Left renal pelvis (tissue), 4 donors: ENCODE data around the gene UVSSA. TPM values are rescaled to one million over a fixed set of nuclear protein-coding genes. Genes with fewer than 3 reads are reported as not detected.

Experiments
- DNase-seq, 4 donors: peaks; one replicate each; pipeline ENCODE4 v3.0.0-alpha.2; 2013; ENCODE audit warnings: low read depth in 4 of 4, low spot score in 3 of 4
- polyA plus RNA-seq, 4 donors: library from polyadenylated mRNA; unstranded; fragments of 120-200 nt; gene quantifications; one replicate each; pipeline ENCODE4 v1.2.1, GENCODE V29; 2013; ENCODE audit not compliant: insufficient read length in 4 of 4

UVSSA gene, protein sequence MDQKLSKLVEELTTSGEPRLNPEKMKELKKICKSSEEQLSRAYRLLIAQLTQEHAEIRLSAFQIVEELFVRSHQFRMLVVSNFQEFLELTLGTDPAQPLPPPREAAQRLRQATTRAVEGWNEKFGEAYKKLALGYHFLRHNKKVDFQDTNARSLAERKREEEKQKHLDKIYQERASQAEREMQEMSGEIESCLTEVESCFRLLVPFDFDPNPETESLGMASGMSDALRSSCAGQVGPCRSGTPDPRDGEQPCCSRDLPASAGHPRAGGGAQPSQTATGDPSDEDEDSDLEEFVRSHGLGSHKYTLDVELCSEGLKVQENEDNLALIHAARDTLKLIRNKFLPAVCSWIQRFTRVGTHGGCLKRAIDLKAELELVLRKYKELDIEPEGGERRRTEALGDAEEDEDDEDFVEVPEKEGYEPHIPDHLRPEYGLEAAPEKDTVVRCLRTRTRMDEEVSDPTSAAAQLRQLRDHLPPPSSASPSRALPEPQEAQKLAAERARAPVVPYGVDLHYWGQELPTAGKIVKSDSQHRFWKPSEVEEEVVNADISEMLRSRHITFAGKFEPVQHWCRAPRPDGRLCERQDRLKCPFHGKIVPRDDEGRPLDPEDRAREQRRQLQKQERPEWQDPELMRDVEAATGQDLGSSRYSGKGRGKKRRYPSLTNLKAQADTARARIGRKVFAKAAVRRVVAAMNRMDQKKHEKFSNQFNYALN
- polyA plus RNA-seq = 10 to 100 TPM in 2 of 4 donors, 1 to 10 TPM in 2; 5.9 to 19.3 (median 11.3) TPM

DNA sequence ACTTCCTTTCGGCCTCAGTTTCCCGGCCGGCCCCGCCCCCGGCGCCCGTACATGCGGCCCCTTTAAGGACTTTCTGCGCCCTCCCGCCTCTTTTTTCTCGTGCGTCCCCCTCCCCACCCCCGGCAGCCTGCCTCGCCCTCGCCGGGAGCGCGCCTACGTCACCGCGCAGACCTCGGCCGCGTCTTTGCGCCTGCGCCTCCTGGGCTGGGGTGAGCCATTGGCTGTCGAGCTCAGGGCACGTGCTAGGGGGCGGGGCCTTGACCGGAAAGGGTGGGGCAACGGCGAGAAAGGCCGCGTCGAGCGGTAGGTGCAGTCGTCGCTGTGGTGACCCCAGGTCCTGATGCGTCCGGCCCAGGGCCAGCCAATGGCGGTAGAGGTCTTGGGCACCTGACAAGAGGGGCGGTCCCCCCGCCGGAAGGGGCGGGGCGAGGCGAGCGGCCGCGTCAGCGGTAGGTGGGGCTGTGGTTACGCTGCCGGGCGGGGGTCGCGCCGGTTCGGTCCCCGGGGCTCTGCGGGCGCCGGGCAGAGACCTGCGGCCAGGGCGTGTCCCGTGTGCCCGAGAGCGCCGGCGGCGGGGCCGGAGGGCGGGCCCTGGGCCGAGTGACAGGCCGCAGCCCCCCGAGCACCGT, at the start of gene UVSSA:
TSS of gene UVSSA (plus strand) at position 428 of the 629 bp plus-strand sequence. CDS start 884 bp downstream, outside the sequence.
- DNase-seq = peak; percentile 98 to 99 (median 98)

DNA sequence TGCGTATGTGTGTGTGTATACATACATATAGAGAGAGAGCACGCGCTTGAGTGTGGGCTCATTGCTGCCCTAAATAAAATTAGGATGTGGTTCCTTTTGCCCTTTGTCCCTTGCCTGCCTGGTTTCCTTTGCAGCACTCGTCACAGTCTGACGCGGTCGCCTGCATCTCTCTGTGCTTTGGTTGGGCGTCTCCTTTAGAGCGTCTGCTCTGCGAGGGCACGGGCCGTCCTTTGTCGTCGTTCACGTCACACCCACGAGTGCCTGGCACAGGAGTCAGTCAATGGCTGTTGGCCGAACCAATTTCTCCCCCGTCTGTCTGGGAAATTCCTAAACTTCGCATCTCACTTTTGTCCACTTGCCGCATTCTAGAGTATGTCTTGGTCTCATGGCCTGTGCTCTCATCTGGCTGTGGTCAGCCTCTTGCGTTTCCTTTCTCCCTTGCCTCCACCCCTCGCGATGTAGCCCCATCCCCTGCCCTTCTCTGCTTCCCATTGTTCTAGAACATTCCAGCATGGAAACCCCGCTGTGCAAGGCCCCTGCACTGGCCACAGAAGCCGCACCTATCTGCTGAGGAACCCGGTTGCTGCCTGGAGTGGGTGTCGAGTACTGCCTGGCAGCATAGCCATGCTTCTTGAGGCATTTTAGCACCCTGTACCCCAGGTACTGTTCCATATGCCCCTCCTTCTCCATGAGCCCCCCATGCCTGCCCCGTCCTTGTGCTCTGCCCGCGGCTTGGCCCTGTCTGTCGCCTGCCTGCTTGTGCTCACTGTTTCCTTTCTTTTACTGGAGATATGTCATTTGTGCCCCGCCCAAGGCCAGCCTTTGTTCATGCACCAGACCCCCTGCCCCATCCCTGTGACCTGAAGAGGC, 49.3 kb upstream of the UVSSA start:
- DNase-seq = no peak

DNA sequence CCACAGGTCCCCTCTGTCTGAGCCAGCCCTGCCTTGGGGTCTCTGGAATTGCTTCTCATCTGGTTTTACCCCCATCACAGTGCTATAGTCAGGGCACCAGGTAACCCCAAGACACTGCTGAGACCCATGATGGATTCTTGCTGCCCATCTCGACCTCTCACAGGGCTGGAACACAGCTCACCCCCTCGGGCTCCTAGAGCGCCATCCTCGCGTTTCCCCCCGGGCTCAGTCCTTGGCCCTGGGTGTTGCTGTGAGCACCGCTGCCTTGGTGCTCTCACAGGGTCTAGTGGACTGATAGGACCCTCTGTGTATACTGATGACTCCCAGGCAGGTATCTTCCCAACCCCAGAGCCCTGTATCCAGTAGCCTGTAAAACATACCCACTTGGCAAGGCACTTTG, 48.5 kb upstream of the UVSSA start:
- DNase-seq = no peak

DNA sequence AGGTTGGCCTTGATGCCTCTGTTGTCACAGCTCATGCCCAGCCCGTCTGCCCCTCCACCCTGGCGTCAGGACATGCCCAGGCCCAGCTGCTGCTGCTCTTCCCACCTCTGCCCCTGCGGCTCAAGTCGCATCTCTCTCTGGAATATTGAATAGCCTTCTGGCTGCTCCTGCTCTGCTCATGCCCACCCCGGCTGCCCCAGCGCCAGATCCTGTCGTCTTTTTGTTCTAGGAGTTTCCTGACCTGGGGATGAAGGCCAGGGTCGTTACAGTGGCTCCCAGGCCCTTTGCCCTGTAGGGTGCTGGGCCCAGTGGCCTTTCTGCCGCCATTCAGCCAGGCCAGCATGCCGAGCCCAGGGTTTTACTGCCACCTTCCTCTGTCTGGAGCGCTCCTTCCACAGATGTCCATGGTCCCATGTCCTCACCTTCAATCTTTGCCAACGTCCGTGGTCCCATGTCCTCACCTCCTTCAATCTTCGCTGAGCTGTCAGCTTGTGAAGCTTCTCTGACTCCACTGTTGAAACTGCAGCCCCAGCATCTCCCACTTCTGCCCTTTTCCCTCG, 47.6 kb upstream of the UVSSA start:
- no peak for DNase-seq

DNA sequence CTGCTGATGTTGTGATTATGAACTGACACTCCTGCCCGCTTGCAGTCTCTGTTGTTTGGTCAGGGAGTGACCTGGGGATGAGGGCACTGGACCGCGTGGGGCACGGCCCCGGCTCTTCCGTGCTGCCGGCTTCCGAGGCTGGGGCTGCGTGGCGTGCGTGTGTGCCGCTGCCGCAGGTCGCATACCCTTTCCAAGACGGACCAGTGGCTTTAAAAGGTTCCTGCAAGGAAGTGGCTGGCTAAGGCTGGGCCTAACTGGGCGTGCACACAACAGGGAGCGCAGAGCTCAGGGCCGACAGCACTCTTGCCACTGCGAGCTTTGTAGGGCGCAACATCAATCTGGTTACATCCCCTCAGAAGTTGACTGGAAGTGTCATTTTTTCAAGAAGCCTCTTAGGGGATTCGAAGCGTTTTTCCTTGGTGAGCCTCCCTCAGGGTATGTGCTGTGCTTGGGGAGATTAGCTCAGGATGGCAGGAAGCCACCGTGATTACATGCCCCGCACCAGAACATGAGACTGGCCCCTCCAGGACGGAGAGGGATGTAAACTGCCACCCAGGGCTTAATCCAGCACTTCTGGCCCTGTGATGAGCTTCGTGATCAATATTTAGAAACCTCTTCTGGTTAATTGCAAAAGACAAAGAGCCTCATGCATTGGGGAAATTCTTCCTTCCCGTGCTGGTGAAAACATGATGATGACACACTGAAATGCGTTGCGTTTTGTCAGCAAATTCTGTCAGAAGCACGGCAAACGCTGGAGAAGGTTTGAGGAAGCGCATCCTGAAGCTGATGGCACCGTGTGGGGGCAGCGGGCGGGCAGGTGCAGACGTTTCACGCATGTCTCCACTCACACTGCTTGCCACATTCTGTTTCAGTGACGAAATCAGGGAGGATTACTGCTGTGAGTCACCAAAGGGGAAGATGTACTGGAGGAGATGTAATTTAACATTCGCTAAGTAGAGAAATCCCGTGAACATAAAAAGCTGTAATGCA, 46.2 kb upstream of the UVSSA start:
- DNase-seq = no peak

DNA sequence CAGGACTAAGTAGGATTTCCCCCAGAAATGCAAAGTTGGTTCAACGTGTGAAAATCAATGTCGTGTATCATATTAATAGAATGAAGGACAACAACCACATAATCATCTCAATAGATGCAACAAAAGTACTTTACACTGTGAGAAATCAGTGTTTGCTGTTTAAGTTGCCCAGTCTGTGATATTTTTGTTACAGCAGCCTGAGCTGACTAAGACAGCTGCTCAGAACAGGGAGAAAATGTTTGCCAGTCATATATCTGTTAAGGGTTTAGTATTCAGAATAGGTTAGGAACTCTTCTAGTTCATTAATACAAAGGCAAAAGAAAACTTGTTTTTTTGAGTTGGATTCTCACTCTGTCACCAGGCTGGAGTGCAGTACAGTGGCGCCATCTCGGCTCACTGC, 44.8 kb upstream of the UVSSA start:
- no peak for DNase-seq

DNA sequence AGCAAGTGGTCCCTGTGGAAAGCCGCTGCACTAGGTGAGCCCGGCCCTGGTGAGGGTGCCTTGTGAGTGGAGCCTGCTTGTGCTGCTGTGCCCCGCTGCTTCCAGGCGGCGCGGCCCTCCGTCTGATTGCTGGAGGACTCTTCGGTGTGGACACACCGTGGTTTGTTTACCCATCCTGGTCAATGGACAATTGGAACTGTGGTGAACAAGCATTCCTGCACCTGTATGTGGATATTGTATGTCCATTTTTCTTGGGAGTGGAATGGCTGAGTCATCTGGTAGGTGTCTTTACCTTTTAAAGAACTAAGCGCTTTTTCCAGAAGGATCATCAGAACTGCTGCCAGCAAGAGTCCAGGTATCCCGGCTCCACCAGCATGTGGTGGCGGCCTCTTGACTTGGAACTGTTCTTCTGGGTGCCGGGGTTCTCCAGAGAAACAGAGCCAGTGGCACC, 41.7 kb upstream of the UVSSA start:
- DNase-seq = no peak

DNA sequence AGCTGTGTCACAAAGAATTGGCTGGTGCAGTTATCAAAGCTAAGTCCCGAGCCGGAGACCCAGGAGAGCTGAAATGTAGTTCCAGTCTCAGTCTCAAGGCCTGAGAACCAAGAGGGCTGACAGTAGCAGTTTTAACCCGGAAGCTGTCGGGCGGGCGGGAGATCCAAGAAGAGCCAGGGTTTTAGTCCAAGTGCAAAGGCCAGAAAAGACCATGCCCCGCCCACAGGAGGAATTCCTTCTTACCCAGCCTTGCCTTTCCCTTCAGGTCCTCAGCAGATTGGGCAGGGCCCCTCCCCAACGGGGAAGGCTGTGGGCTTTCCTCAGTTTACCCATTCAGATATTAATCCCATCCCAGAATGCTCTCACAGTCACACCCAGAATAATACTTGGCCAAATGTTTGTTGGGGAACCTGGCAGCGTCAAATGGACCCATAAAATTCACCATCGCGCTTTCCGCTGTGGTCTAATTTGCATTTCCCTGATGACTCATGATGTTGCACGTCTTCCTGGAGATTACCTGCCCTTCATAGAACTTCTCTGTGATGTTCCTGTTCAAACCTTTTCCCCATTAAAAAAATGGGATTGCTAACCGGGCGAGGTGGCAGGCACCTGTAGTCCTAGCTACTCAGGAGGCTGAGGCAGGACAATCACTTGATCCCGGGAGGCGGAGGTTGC, 41.1 kb upstream of the UVSSA start:
- no peak for DNase-seq

DNA sequence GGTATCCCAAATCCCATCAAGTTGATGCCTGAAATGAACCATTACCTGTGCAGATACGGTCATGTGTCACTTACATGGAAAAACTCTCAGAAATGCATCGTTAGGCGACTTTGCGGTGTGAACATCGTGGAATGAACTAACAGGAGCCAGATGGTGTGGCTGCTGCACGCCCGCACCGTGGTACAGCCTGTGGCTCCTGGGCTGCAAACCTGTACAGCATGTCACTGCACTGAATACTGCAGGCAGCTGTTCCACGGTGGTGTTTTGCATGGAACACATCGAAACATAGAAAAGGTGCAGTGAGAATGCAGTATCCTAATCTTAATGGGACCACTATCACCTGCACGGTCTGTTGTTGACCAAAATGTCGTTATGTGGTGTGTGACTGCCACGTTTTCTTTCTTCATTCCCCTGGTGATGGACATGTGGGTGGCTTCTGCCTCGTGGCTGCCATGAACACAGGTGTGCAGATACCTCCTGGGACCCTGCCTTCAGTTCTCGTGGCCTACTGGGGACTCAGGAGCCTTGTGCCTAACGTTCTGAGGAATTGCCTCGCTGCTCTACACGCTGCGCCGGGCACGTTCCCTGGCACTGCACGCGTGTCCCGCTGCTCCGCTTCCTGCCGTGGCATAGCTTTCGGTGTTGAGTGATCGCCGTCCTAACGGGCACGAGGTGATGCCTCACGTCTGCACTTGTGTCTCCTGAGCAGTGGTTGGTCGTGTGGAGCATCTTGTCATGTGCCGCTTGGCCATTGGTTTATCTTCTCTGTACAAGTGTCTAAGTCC, 38.9 kb upstream of the UVSSA start:
- DNase-seq = no peak

DNA sequence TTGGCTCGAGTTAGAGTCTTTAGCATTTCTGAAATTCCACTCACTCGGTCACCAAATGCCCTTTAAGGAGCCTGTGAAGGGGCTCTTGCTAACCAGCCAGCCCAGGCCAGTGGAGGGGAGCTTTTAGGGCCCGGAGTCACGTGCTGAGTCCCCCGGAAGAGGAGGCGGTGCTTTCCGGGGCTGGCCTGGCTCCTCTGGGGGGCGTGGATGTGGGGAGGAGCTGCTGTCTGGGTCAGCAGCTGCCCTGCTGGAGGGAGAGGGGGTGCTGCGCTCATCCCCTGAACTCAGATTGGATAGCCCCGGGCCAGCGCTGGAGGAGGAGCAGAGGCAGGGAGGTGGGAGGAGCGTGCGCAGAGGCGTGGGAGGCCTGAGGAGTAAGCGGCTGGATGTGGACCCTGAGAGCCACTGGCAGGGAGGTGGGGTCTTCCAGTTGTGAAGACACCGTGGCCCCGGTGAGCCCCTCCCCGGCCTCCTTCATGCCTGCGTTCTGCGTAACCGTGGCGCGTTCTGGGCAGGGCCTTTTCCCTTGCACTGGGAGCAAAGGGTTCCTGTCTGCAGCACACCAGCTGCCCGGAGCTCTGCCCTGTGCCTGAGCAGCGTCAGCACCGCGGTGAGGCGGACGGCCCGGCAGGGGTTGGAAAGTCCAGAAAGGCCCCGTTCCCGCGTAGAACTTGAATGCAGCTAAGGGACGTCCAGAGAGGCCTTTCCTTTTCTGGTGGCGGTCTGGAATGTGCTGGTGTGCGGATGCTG, 37.6 kb upstream of the UVSSA start:
- DNase-seq = peak; percentile 84 to 91 (median 86)

DNA sequence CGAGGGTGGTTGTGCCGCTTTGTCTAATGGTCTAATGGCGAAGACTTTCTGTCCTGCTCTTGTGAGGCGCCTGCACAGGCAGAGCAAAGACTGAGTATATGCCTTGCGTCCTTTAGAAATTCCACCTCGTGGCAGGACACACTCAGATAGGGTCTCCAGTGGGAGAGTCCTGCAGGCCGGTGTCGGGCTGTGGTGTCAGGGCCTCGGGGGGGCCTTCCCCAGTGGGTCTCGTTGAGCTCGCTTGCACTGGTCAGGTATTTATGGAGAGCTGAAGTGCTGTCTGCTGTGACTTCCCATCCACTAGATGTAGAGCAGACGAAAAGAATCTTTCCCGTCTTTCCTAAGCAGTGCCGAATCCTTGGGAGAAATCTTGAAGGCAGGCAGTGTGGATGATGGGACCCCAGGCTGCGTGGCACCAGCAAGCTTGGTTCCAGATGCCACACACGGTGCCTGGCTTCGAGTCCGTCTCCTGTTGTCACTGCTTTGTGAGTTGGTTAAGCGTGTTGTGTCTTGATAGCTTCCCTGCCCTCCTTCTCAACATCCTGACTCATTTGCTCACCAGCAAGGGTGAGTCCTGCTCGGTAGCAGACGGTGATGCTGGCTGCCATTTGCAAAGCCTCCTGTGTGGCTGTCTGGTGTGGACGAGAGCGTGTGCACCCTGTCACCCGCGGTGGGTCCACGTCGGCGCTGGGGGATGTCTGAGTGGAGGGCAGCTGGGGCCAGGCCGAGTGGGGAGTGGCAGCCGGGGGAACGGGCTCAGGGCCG, 36.8 kb upstream of the UVSSA start:
- DNase-seq = no peak

DNA sequence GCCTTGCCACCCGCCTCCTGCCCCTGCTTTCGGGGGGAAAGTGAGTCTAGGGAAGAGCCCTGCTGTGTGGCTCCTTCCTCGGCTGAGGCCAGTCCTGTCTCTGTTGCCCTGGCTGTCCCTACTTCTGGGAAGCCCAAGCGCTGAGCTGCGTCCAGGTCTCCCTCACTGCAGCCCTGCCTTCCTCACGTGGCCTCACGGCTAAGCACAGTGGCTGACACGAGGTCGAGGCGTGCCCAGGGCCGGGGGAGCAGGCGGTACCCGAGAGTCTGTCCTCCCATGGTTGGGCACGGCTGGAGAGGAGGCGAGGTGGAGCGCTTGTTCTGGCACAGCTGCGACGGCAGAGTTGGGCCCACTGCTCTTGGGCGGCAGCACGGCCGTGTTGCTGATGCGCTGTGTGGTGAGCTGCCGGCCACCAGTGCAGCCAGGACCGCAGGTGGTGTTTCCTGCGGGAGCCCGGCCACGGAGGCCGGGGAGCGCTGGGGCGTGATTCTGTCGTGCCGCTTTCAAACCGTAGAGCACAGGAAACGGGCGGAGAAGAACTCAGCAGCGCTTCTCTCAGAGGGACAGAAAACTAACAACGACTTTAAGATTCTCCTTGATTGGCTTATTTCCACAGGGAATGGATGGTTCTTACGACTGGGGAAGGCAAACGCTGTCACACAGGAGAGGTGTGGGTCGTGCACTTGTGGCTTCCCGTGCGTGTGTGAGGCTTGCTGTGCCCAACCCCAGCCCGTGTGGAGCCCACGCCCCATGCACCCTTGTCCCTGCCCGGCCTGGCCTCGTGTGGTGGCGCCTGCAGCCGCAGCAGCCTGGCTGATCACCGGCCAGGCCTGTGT, 36.0 kb upstream of the UVSSA start:
- DNase-seq = no peak

DNA sequence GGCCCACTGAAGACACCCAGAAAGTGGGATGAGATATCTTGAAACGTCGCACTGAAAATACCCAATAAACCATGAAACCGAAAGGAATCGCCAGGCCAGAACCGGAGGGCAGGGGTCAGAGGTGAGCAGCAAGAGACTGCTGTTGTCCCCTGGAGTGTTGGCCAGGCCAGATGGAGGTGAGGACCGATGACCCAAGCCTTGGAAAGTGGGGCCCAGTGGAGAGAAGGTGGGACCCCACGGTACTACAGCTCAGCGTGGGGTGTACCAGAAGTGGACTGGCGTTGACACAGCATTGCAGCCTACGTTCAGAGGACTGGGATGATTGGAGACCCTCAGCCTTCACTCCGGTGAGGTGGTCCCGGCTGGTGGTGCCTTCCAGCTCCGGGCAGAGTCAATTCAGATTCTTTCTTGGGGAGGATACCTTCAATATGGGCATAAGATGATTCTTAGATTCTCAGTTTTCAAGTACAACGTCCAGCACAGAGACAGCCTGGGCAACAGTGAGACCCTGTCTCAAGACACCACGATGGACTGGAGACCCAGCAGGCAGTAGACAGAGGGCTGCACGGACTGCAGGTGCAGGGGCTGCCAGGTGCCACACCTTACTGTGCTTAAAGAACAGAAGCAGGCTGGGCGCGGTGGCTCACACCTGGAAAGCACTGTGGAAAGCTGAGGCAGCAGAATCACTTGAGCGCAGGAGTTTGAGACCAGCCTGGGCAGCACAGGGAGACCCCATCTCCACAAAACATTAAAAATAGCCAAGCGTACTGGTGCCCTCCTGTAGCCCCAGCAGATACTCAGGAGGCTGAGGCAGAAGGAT, 34.0 kb upstream of the UVSSA start:
- no peak for DNase-seq

DNA sequence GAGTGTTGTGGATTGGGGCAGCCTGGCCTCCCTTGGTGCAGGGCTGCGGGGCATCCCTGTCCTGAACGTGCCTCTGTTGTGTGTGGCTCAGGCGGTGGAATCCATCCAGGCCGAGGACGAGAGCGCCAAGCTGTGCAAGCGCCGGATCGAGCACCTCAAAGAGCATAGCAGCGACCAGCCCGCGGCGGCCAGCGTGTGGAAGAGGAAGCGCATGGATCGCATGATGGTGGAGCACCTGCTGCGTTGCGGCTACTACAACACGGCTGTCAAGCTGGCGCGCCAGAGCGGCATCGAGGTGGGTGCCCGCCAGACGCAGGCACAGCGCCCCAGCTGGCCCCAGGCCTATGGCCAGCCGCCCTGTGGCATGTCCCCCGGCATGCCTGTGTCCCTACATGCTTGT, 31.7 kb upstream of the UVSSA start:
- DNase-seq = no peak
